K562 (cell line): Measurements from ENCODE around the gene ZNF862. TPM values are rescaled to one million over a fixed set of nuclear protein-coding genes. Genes with fewer than 3 reads are reported as not detected.

ENCODE experiments used
- ATAC-seq: fragments of 200-7000 bp; cut with Tn5 transposase; 3 replicates; pipeline ENCODE4 v1.9.1; 2020; ENCODE audit warnings: moderate library complexity
- BruUV-seq: library from RNA; stranded (reverse); fragments of 400-500 nt; replicated peaks from 2 replicates; lab custom pipeline; 2021; lab: Mats Ljungman, UMichigan
- CTCF ChIA-PET: fragments of 300-600 bp; formaldehyde crosslinking; extraction: SDS; loops from one replicate; lab custom pipeline; 2021; ENCODE audit warnings: low intra/inter-chr PET ratio; lab: Yijun Ruan, JAX
- POLR2A ChIA-PET: fragments of 300-600, 350-650 bp; sonication (Branson Sonifier 250); formaldehyde crosslinking; extraction: SDS; loops from one replicate; lab custom pipeline; 2021; ENCODE audit warnings: antibody characterized with exemption, inconsistent platforms; lab: Yijun Ruan, JAX
- DNase-seq, 4 experiments: peaks; one replicate each; pipeline versions ENCODE4 v3.0.0 to v3.0.0-alpha.2; 2011 to 2018; ENCODE audit warnings: low spot score in 3 of 4, mixed read lengths in 3 of 4; ENCODE audit errors: extremely low read depth in 1 of 4
- FAIRE-seq: peaks from 2 replicates; lab custom pipeline; 2011; peaks lifted over from hg19 to GRCh38; lab: Jason Lieb, UNC
- H2AFZ ChIP-seq: 2 replicates; pipeline ENCODE4 v1.6.0; 2011; ENCODE audit warnings: low read depth, low read length, control low read depth, inconsistent platforms
- H3K27ac ChIP-seq: fragments of 200-600 bp; 3 replicates; pipeline ENCODE4 v1.8.0; 2011; ENCODE audit warnings: low read depth, mild to moderate bottlenecking, control low read depth, inconsistent platforms, low read length, moderate library complexity, mixed read lengths; ENCODE audit errors: extremely low read depth
- H3K27me3 ChIP-seq, 2 experiments: fragments of 300-600 bp in 1 of 2; 2 replicates in 1 of 2; 3 replicates in 1 of 2; pipeline versions ENCODE4 v1.6.0 to v1.8.0; 2011; ENCODE audit warnings: inconsistent platforms in 2 of 2, low read length in 2 of 2, mild to moderate bottlenecking in 1 of 2, mixed read lengths in 1 of 2, moderate library complexity in 1 of 2; ENCODE audit not compliant: control insufficient read depth in 2 of 2, insufficient read depth in 2 of 2
- H3K36me3 ChIP-seq: fragments of 300-600 bp; 3 replicates; pipeline ENCODE4 v1.8.0; 2011; ENCODE audit warnings: mild to moderate bottlenecking, low read length, inconsistent platforms; ENCODE audit not compliant: control insufficient read depth, insufficient read depth
- H3K4me1 ChIP-seq, 2 experiments: fragments of 200-600 bp in 1 of 2; replicated peaks in 1 of 2; 2 replicates in 1 of 2; 3 replicates in 1 of 2; pipeline versions ENCODE4 v1.5.1 to v1.8.0; 2011; ENCODE audit warnings: inconsistent platforms in 2 of 2, low read length in 2 of 2, mild to moderate bottlenecking in 1 of 2, mixed read lengths in 1 of 2, moderate library complexity in 1 of 2; ENCODE audit not compliant: control insufficient read depth in 2 of 2, insufficient read depth in 2 of 2
- H3K4me2 ChIP-seq: 2 replicates; pipeline ENCODE4 v1.6.1; 2011; ENCODE audit warnings: low read length, control low read depth, inconsistent platforms, mixed read lengths; ENCODE audit not compliant: insufficient read depth
- H3K4me3 ChIP-seq: fragments of 200-600 bp; sonication (generic), shearing (Covaris generic); 2 replicates; pipeline ENCODE4 v1.5.1; 2016; ENCODE audit warnings: control low read depth, inconsistent platforms
- H3K79me2 ChIP-seq: fragments of 200-600 bp; 3 replicates; pipeline ENCODE4 v1.8.0; 2011; ENCODE audit warnings: low read length, inconsistent platforms; ENCODE audit not compliant: control insufficient read depth, insufficient read depth
- H3K9ac ChIP-seq, 2 experiments: 2 replicates each; pipeline versions ENCODE4 v1.6.0 to v1.6.1; 2011; ENCODE audit warnings: low read depth in 2 of 2, low read length in 2 of 2, control low read depth in 1 of 2, inconsistent platforms in 1 of 2, mild to moderate bottlenecking in 1 of 2, mixed read lengths in 1 of 2; ENCODE audit not compliant: insufficient read depth in 1 of 2
- H3K9me1 ChIP-seq: one replicate; pipeline ENCODE4 v1.6.0; 2011; ENCODE audit warnings: inconsistent platforms, mild to moderate bottlenecking, low read length, moderate library complexity; ENCODE audit not compliant: control insufficient read depth, insufficient read depth
- H3K9me3 ChIP-seq: replicated peaks from 2 replicates; pipeline ENCODE4 v1.5.1; 2011; ENCODE audit warnings: low read depth, low read length, inconsistent platforms; ENCODE audit not compliant: control insufficient read depth, insufficient read depth
- H4K20me1 ChIP-seq: replicated peaks from 2 replicates; pipeline ENCODE4 v1.6.1; 2011; ENCODE audit warnings: low read length, inconsistent platforms, mixed read lengths; ENCODE audit not compliant: control insufficient read depth, insufficient read depth
- CEBPG ChIP-seq, 3 experiments: fragments of 200-800 bp in 1 of 3; sonication (Bioruptor generic) in 1 of 3; sonication (generic) in 1 of 3; formaldehyde crosslinking in 1 of 3; IDR thresholded peaks in 2 of 3; conservative IDR thresholded peaks in 1 of 3; 2 replicates each; pipeline versions ENCODE4 v1.6.1 to v1.8.0; 2016 to 2022; ENCODE audit warnings: missing compliant biosample characterization in 2 of 3, missing genetic modification characterization in 2 of 3, mild to moderate bottlenecking in 1 of 3, missing genetic modification reagents in 1 of 3
- CHD2 ChIP-seq: IDR thresholded peaks from 2 replicates; pipeline ENCODE4 v1.6.1; 2011; ENCODE audit warnings: low read depth, low read length
- E2F8 ChIP-seq: fragments of 450-650 bp; IDR thresholded peaks from 2 replicates; pipeline ENCODE4 v1.7.1; 2018; ENCODE audit warnings: mild to moderate bottlenecking, low read depth; ENCODE audit not compliant: partially characterized antibody
- NFE2L1 ChIP-seq: fragments of 450-650 bp; IDR thresholded peaks from 2 replicates; pipeline ENCODE4 v1.6.1; 2016; ENCODE audit warnings: missing genetic modification characterization, low read depth, mild to moderate bottlenecking, missing compliant biosample characterization, moderate library complexity, borderline replicate concordance
- ZNF436 ChIP-seq: fragments of 250-450, 450-650 bp; sonication (Bioruptor Pico); formaldehyde crosslinking; IDR thresholded peaks from 2 replicates; pipeline ENCODE4 v1.7.0; 2020; ENCODE audit warnings: mild to moderate bottlenecking
- WGBS: fragments of 100-300 bp; shearing (Covaris generic); methylation state at CpG from one replicate; pipeline ENCODE4 v1.1.6; 2016; ENCODE audit warnings: low coverage, mixed read lengths; ENCODE audit not compliant: insufficient coverage; ENCODE audit errors: missing lambda C conversion rate; 5-methylcytosine and 5-hydroxymethylcytosine counted together
- in situ Hi-C: fragments of 300-500 bp; cut with MboI; formaldehyde crosslinking; loops from 4 replicates; pipeline ENCODE4 v1.15.0; 2018; ENCODE audit warnings: inconsistent platforms, mixed read lengths
- intact Hi-C: fragments of 100-400 bp; cut with micrococcal nuclease; formaldehyde crosslinking; loops from 2 replicates; pipeline ENCODE4 v1.14.2; 2022
- polyA plus RNA-seq, 8 experiments: library from polyadenylated mRNA; depleted of rRNA in 4 of 8; stranded (reverse) in 5 of 8; unstranded in 3 of 8; fragments of >200 nt; fragmentation: Nextera tagmentation in 2 of 8; fragmentation: Illumina TruSeq in 1 of 8; extraction: Ambion mirVana in 2 of 8; extraction: Trizol in 1 of 8; gene quantifications; 2 replicates each; pipeline versions ENCODE4 v1.2.1 to v1.2.3, GENCODE V29; 2011 to 2014; ENCODE audit warnings: inconsistent platforms in 1 of 8, missing spikeins in 1 of 8
- total RNA-seq, 7 experiments: library from RNA; depleted of rRNA in 6 of 7; stranded (reverse); fragments of >200 nt in 6 of 7; fragmentation: Illumina TruSeq in 2 of 7; extraction: Trizol in 2 of 7; gene quantifications; 2 replicates each; pipeline versions ENCODE4 v1.2.1 to v1.2.3, GENCODE V29; 2011 to 2021; ENCODE audit warnings: low replicate concordance in 1 of 7

ZNF862 gene
- total and polyA plus RNA-seq, 9 of the 15 experiments (the other 6 are each of a cell fraction or from before 2014, with no cell fraction given): 1.1 to 3.9 (median 2.6) TPM

- TF ChIP-seq NFE2L1 (tag) (no peak), CHD2 (no peak), CEBPG (CRISPR knock-in tag; IDR thresholded peaks at IDR 0.05) (no peak), CEBPG (tag; conservative IDR thresholded peaks at IDR 0.05 in 1 of 2, IDR thresholded peaks at IDR 0.05 in 1 of 2) (no peak), ZNF436 (CRISPR knock-in tag) (no peak), E2F8 (no peak)
- Histone ChIP-seq H3K79me2 (no peaks in the 10 kb centered on the region), H3K4me2 (no peak overlapping the region), H4K20me1 (no peaks in the 10 kb centered on the region; the same call in 1 of the 2 replicates), H3K27me3 (peaks cover 12 to 51% of the 10 kb centered on the region in 2 experiments; a peak in 4 of 5 replicates), H3K4me3 (no peak overlapping the region), H3K36me3 (no peaks in the 10 kb centered on the region), H2AFZ (no peak overlapping the region), H3K9me1 (no peaks in the 10 kb centered on the region), H3K4me1 (peaks cover 0 to 39% of the 10 kb centered on the region in 2 experiments; a peak in 2 of 5 replicates), H3K9me3 (no peaks in the 10 kb centered on the region), H3K27ac (no peak overlapping the region), H3K9ac (peak overlapping the region in 1 of 2 experiments; percentile 8; a peak in 1 of 4 replicates)
- ChIA-PET POLR2A (interaction anchor here (0.6 to 1.2 kb wide), 4 partner anchors 9 to 165 kb away, joined by 3 to 6 read pairs (median 5); no protein-coding TSS in a partner anchor), CTCF (no interaction called here)
- no peak for ATAC-seq
- in situ Hi-C loops: no loop called here
- no peak for DNase-seq
- intact Hi-C loops: no loop called here
- no peak for FAIRE-seq
- no TSS peak for BruUV-seq
- WGBS: 6% methylated on average over 7 of the region's 7 CpGs
These were observed 40.4 kb upstream of the ZNF862 start for GRCh38 chr7:149797771-149798170.
